Measurements from ENCODE around the gene CLDND2.
"Not testable (repeated sequence)": the region's sequence is repeated elsewhere in the genome, so short reads cannot be mapped to it uniquely, and the experiment has no call there.

GRCh38 chr19:51416422-51416821 lies 47.6 kb upstream of the CLDND2 start:
- not testable (repeated sequence) for TF ChIP-seq POLR2A (IDR thresholded peaks at IDR 0.05; ENCODE audit: borderline replicate concordance, extremely low read depth, insufficient read depth, insufficient read length); CTCF (IDR thresholded peaks at IDR 0.05 in 2 of 3, conservative IDR thresholded peaks at IDR 0.05 in 1 of 3; ENCODE audit: borderline replicate concordance in 1 of 3, insufficient read depth in 1 of 3, low read depth in 2 of 3, low read length in 2 of 3); EZH2 (IDR thresholded peaks at IDR 0.05); POLR2AphosphoS5 (IDR thresholded peaks at IDR 0.05; ENCODE audit: low read depth, low read length); CBX3 (IDR thresholded peaks at IDR 0.05; ENCODE audit: low read depth); TCF7L2 (IDR thresholded peaks at IDR 0.05; ENCODE audit: borderline replicate concordance, extremely low read depth, insufficient read depth, insufficient read length); EZH2phosphoT487 (IDR thresholded peaks at IDR 0.05; ENCODE audit: borderline replicate concordance); CEBPB (IDR thresholded peaks at IDR 0.05; ENCODE audit: low read depth); MAX (IDR thresholded peaks at IDR 0.05); ZFX (IDR thresholded peaks at IDR 0.05); ZNF274 (IDR thresholded peaks at IDR 0.05; ENCODE audit: low read depth, low read length); SIN3A (IDR thresholded peaks at IDR 0.05; ENCODE audit: low read depth); SP1 (IDR thresholded peaks at IDR 0.05; ENCODE audit: low read depth)
